Fibroblast of skin of back (primary cell): ENCODE results near the gene KCNC1.

Source experiments
- DNase-seq: peaks from one replicate; pipeline ENCODE4 v3.0.0-alpha.2; 2013

Gene KCNC1

DNA sequence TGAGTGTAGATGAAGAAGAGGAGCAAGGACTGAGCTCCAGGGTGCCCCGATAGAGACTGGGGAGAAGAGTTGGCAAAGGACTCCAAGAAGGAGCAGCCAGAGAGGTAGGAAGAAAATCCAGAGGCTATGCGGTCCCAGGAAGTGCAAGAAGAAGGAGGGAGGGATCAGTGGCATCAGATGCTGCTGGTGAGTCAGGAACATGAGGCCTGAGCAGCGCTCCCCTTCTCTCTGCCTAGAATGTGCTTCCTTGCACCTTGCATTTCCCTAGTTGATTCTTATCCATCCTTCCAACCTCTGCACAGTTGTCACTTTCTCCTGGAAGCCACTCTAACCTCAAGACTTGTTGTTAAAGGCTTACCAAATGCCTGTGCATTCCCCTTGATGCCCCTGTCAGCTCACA lies 21.3 kb downstream of the KCNC1 start:
- no peak for DNase-seq

DNA sequence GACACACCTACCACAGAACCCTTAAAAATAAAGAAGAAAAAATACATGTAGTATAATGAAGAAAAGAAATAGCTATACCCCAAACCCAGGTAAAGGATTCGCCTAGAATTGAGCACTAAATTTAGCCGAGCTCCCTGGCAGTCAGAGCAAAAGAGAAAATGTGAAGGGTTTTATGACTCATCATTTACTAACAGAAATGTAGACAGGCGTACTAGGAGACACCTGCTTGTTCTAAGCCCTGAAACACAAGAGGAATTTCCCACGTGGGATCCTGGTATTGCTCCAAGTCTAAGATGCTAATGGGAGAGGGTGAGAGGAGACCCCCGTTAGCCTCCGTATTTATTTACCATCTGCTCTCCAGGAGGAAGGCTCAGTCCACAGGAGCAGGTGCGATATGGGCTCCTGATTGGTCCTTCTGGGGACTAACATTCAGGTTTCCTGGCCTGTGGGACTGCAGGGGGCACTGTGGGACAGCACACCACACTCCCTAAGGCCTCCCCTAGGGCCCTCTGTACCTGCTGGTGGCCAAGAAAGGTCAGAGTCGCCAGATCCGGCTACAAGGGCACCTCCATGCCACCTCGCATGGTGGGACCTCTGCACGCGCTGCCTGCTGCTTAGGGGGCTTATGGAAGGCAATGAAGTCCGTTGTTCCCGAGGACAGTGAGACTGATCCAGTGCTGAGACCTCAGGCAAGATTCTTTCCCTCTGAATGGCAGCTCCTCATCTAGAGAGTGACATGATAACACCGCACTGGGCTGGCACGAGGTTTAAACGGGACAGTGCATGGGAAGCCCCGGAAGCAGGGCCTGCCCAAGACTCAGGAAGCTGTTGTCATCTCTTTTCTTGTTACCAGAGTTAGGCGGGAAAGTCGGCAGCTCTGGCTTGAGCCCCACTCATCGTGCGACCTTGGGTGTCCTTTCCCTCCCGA lies 25.8 kb downstream of the KCNC1 start:
- DNase-seq: peak; percentile 27

DNA sequence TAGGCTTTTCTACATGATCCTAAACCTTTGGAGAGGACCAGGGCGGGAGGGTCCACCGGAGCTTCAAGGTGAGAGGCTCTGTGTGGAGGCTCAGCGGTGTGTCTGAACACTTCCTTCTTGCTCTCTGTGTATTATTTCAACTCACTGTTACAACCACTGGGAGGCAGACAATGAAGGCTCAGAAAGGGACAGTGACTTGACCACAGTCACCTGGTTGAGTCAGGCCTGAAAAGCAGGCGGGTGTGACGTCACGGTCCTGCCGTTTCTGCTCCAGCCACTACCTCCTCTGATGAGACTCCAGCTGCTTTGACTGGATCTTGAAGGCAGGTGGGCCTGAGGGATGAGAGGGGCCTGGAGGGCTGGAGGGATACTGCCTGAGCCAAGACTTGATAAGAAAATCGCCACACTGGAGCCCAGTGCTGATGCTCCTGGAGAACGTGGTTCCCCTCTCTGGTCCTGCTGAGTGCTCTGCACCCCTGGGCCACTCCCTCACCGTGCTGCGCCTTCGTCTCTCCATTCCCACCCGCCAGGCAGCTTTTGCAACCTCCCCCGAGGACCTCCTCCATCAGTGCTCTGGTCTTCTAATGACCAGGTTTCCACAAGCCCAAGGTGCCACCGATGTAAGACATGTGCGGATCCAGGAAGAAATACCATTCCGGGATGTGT lies 27.9 kb downstream of the KCNC1 start:
- no peak for DNase-seq

- no peak for DNase-seq
These were observed 28.7 kb downstream of the KCNC1 start for GRCh38 chr11:17763244-17763643.

DNA sequence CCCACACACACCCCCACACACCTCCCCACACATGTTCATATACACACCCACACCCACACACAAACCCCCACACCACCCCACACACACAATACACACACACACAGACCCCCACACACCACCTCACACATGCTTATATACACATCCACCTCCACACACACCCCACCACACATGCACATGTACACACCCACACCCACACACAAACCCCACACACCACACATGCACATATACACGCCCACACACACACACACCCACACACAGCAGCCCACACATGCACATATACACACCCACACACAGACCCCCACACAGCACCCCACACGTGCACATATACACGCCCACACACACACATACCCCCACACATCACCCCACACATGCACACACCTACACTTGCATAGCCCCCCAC lies 29.1 kb downstream of the KCNC1 start:
- no peak for DNase-seq

GRCh38 chr11:17764446-17765218 lies 30.1 kb downstream of the KCNC1 start:
- DNase-seq: peak; percentile 8

- DNase-seq: peak; percentile 9
These were observed 30.9 kb downstream of the KCNC1 start for GRCh38 chr11:17765356-17766072.

GRCh38 chr11:17766073-17766359 lies 31.4 kb downstream of the KCNC1 start:
- no peak for DNase-seq

DNA sequence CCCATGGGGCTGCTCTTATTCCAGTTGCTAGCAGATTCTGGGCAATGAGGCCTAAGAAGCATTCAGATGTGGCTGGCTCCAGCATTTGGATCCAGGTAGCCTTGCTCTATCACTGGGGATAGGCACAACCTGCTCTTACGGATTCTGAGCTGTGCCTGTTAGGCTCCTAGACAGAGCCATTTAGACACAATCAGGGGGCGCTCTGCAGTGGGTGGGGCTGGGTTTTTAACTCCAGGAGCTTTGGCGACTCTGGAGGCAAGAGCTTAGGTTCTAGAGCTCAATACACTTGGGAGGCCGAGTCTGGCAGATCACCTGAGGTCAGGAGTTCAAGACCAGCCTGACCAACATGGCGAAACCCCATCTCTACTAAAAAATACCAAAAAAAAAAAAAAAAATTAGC lies 32.0 kb downstream of the KCNC1 start:
- DNase-seq: no peak

GRCh38 chr11:17767301-17767885 lies 32.8 kb downstream of the KCNC1 start:
- peak; percentile 40 for DNase-seq

DNA sequence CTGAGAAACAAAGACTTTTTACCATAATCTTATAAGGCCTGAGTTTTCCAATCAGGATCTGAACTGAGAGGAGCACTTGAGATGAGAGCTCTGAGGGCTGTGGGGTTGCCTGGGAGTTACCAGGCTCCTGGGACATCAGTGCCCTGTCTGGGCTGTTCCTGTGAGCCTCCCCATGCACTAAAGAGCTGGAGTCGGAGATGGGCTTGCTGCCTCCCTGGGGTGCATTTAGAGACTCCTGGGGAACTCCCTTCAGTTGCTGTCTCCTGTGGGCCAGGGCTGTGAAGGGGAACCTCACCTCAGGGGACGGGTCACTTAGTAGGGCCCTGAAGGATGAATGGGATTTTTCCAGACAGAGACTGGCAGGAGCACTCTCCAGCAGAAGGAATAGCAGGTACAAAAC lies 33.3 kb downstream of the KCNC1 start:
- DNase-seq: no peak

GRCh38 chr11:17768547-17768946 lies 34.0 kb downstream of the KCNC1 start:
- no peak for DNase-seq

GRCh38 chr11:17769218-17769617 lies 34.6 kb downstream of the KCNC1 start:
- DNase-seq: no peak

DNA sequence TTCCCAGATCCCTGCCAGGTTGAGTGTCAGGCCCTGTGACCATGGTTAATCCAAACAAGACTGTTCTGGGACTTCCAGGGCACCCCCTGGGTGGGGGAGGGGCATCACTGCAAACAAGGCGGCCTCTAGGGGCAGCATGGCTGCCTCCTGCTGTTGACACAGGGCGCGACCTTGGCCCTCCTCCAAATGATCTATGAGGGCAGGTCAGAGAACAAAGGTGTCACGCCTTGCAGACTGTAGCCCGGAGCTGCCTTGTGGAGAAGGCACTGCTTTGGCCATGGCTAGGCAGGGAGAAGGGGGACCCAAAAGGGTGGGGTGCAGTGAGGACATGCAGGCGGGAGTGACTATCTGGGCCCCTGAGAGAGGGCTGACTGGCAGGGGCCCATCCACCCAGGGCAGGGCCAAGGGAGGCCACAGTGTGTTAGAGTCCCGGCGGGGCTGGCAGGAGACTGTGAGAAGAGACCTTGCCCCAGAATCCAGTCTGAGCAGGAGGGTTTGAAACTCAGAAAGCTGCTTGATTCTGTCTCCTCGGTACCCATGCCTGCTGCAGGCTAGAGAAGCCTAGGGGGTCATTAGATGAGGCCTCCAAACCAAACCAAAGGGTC lies 35.6 kb downstream of the KCNC1 start:
- no peak for DNase-seq

DNA sequence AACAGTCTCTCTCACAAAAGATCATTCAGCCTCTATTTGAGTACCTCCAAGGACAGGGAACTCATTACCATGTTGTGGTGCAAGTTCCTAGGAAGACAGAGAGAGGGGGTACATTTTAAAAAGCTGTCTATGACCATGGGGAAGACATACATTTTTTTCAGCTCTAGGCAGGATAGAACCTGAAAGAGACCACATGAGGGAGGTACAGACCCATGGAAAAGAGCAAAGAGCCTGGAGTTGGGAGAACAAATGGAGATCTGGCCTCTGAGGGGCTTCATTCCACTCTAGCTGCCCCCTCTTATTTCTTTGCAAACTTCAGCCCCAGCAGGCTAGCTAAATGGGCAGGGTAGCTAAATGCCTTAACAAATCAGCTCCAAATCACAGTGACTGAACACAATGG lies 36.3 kb downstream of the KCNC1 start:
- DNase-seq: no peak

DNA sequence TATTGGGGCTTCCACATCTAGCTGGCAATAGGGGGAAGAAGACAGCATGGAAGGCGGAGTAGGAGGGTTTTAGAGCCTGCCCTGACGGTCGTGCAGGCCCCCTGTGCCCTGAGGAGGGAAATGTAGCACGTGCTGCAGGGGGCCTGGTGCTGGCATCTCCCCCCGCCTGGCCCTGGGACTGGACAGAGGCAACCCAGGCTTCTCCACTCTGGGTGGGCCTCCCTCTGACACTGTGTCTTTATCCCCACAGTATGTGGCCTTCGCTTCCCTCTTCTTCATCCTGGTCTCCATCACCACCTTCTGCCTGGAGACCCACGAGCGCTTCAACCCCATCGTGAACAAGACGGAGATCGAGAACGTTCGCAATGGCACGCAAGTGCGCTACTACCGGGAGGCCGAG lies 36.8 kb downstream of the KCNC1 start:
- no peak for DNase-seq

DNA sequence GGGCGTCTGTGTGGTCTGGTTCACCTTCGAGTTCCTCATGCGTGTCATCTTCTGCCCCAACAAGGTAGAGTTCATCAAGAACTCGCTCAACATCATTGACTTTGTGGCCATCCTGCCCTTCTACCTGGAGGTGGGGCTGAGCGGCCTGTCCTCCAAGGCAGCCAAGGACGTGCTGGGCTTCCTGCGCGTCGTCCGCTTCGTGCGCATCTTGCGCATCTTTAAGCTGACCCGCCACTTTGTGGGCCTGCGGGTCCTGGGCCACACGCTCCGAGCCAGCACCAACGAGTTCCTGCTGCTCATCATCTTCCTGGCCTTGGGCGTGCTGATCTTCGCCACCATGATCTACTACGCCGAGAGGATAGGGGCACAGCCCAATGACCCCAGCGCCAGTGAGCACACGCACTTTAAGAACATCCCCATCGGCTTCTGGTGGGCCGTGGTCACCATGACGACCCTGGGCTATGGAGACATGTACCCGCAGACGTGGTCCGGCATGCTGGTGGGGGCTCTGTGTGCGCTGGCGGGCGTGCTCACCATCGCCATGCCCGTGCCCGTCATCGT lies 37.3 kb downstream of the KCNC1 start:
- no peak for DNase-seq

GRCh38 chr11:17772704-17773600 lies 38.4 kb downstream of the KCNC1 start:
- DNase-seq: no peak

- no peak for DNase-seq
These were observed 39.1 kb downstream of the KCNC1 start for GRCh38 chr11:17773674-17774073.

DNA sequence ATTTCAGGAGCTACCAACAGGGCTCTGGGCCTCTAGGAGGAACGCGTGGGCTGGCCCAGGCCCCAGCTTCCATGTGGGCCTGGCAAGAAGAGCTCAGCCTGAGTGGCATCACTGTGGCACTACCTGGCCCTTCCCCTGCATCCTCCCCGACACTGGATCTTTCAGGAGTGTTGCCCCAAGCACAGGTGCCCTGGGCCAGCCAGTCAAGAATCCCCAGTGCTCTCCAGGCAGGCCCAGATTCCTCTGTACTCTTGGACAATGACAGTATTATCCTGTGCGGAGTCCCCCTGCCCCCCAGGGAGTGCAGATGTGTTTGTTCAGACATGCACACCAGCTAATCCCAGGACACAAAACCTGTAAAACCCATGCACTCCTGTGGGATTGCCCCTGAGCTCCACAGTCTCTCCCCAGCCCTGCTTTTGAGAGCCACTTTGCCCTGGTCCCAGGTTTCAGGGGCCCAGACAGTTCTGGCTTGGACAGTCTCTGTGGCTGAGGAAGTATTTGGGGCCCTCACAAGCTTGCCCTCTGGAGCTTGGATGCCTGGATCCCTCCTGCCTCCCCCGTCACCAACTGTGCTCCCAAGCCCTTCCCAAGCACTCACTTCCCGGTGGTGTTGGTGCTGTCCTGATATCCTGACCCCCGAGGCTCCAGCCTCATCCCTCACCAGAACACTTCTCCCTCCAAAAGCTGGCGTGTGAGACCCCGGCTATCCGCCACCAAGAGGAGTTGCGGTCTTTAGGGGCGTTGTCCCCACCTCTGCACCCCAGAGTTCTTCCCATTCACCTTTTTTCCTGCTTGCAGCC lies 39.9 kb downstream of the KCNC1 start:
- no peak for DNase-seq
